ENCODE data around the gene GYG2.

Gene GYG2

GRCh38 chrX:2828959-2829411 lies 255 bp downstream of the GYG2 start:
- Histone ChIP-seq H3K4me2 (ENCODE audit: low read length) (peak overlapping the region; percentile 35), H3K9ac (no peak overlapping the region), H3K9me3 (ENCODE audit: control insufficient read depth, low read length) (no peaks in the 10 kb centered on the region), H3K4me1 (no peaks in the 10 kb centered on the region), H3K36me3 (ENCODE audit: control insufficient read depth, insufficient read depth, low read length) (no peaks in the 10 kb centered on the region), H3K27ac (no peak overlapping the region), H2AFZ (no peak overlapping the region), H3K79me2 (no peaks in the 10 kb centered on the region), H3K4me3 (ENCODE audit: low read depth, low read length) (no peak overlapping the region), H3K27me3 (ENCODE audit: control insufficient read depth, insufficient read depth, low read length) (no peaks in the 10 kb centered on the region)
- TF ChIP-seq CTCF (IDR thresholded peaks at IDR 0.05), result no peak

GRCh38 chrX:2829469-2830246 lies 928 bp downstream of the GYG2 start:
- Histone ChIP-seq H3K4me2 (ENCODE audit: low read length) (no peak overlapping the region), H3K27me3 (ENCODE audit: control insufficient read depth, insufficient read depth, low read length) (no peaks in the 10 kb centered on the region), H3K79me2 (no peaks in the 10 kb centered on the region), H2AFZ (no peak overlapping the region), H3K27ac (no peak overlapping the region), H3K4me1 (no peaks in the 10 kb centered on the region), H3K4me3 (ENCODE audit: low read depth, low read length) (no peak overlapping the region), H3K9me3 (ENCODE audit: control insufficient read depth, low read length) (no peaks in the 10 kb centered on the region), H3K9ac (no peak overlapping the region), H3K36me3 (ENCODE audit: control insufficient read depth, insufficient read depth, low read length) (no peaks in the 10 kb centered on the region)
- no peak for TF ChIP-seq CTCF (IDR thresholded peaks at IDR 0.05)

- no peak overlapping the region for H3K9ac ChIP-seq
These were observed 2.9 kb downstream of the GYG2 start for GRCh38 chrX:2831471-2832228.

GRCh38 chrX:2837961-2838360 lies 9.2 kb downstream of the GYG2 start:
- no peak for TF ChIP-seq CTCF (IDR thresholded peaks at IDR 0.05)
- Histone ChIP-seq H3K4me1 (no peaks in the 10 kb centered on the region), H3K36me3 (ENCODE audit: control insufficient read depth, insufficient read depth, low read length) (no peaks in the 10 kb centered on the region), H3K4me2 (ENCODE audit: low read length) (no peak overlapping the region), H3K27me3 (ENCODE audit: control insufficient read depth, insufficient read depth, low read length) (no peaks in the 10 kb centered on the region), H3K9ac (no peak overlapping the region), H3K79me2 (no peaks in the 10 kb centered on the region), H3K4me3 (ENCODE audit: low read depth, low read length) (no peak overlapping the region), H2AFZ (no peak overlapping the region), H3K9me3 (ENCODE audit: control insufficient read depth, low read length) (no peaks in the 10 kb centered on the region), H3K27ac (no peak overlapping the region)

More at GRCh38 chrX:2831471-2832228, 2.9 kb downstream of the GYG2 start:
- Histone ChIP-seq H3K4me1 (no peaks in the 10 kb centered on the region), H2AFZ (no peak overlapping the region), H3K27ac (no peak overlapping the region), H3K27me3 (ENCODE audit: control insufficient read depth, insufficient read depth, low read length) (no peaks in the 10 kb centered on the region), H3K79me2 (no peaks in the 10 kb centered on the region), H3K9me3 (ENCODE audit: control insufficient read depth, low read length) (no peaks in the 10 kb centered on the region), H3K36me3 (ENCODE audit: control insufficient read depth, insufficient read depth, low read length) (no peaks in the 10 kb centered on the region), H3K4me3 (ENCODE audit: low read depth, low read length) (no peak overlapping the region), H3K4me2 (ENCODE audit: low read length) (no peak overlapping the region)
- TF ChIP-seq CTCF (IDR thresholded peaks at IDR 0.05), result no peak
